Iris pigment epithelial cell (primary cell): ENCODE measurements around the gene HOXA7.

Source experiments
- DNase-seq: peaks from one replicate; pipeline ENCODE4 v3.0.0-alpha.2; 2011; ENCODE audit warnings: low read depth

Gene HOXA7

GRCh38 chr7:27156508-27156898, at the start of gene HOXA7:
TSS of gene HOXA7 (minus strand) at chr7:27156675. CDS start at chr7:27156545, 130 bp downstream.
- no peak for DNase-seq

- no peak for DNase-seq
Measured at GRCh38 chr7:27205325-27206280, 49.1 kb upstream of the HOXA7 start.

- DNase-seq: no peak
Measured at GRCh38 chr7:27204851-27205322, 48.4 kb upstream of the HOXA7 start.

GRCh38 chr7:27203964-27204594, 47.6 kb upstream of the HOXA7 start:
- DNase-seq: no peak

GRCh38 chr7:27203365-27203953, 47.0 kb upstream of the HOXA7 start:
- no peak for DNase-seq

- DNase-seq: no peak
Measured at GRCh38 chr7:27202862-27203134, 46.3 kb upstream of the HOXA7 start.

GRCh38 chr7:27202018-27202861, 45.8 kb upstream of the HOXA7 start:
- no peak for DNase-seq

- no peak for DNase-seq
Measured at GRCh38 chr7:27201580-27202017, 45.1 kb upstream of the HOXA7 start.

- DNase-seq: no peak
Measured at GRCh38 chr7:27200761-27201579, 44.5 kb upstream of the HOXA7 start.

- DNase-seq: no peak
Measured at GRCh38 chr7:27199849-27200760, 43.6 kb upstream of the HOXA7 start, which contains the start of gene HOXA13. TSS of gene HOXA13 (minus strand) at chr7:27200091. CDS start at chr7:27200077, 14 bp downstream.

GRCh38 chr7:27198871-27199801, 42.7 kb upstream of the HOXA7 start:
- DNase-seq: no peak

- DNase-seq: no peak
Measured at GRCh38 chr7:27198138-27198841, 41.8 kb upstream of the HOXA7 start.

- no peak for DNase-seq
Measured at GRCh38 chr7:27197137-27198042, 40.9 kb upstream of the HOXA7 start.

- peak; percentile 69 for DNase-seq
Measured at GRCh38 chr7:27196287-27196767, 39.9 kb upstream of the HOXA7 start.

GRCh38 chr7:27194686-27195379, 38.4 kb upstream of the HOXA7 start:
- DNase-seq: no peak

GRCh38 chr7:27194002-27194352, 37.5 kb upstream of the HOXA7 start:
- DNase-seq: no peak
